HL-60 (cell line): ENCODE measurements around the gene SCAANT1.

Experiments used
- DNase-seq, 2 experiments: peaks; one replicate each; pipeline ENCODE4 v3.0.0-alpha.2; 2010 to 2020; ENCODE audit warnings: low read depth in 1 of 2, low spot score in 1 of 2
- H3K27ac ChIP-seq: fragments of 250-450 bp; sonication (Bioruptor Pico); replicated peaks from 2 replicates; pipeline ENCODE4 v1.5.1; 2020; ENCODE audit warnings: mild to moderate bottlenecking, moderate library complexity
- H3K27me3 ChIP-seq: fragments of 250-450 bp; sonication (Bioruptor Pico); 2 replicates; pipeline ENCODE4 v1.5.1; 2021; ENCODE audit warnings: mild to moderate bottlenecking, moderate library complexity; ENCODE audit not compliant: insufficient read depth, poor library complexity, severe bottlenecking
- H3K4me3 ChIP-seq: replicated peaks from 2 replicates; pipeline ENCODE4 v1.5.1; 2011; ENCODE audit warnings: mild to moderate bottlenecking, control low read depth, low read length; ENCODE audit not compliant: insufficient read depth
- CTCF ChIP-seq: IDR thresholded peaks from one replicate; pipeline ENCODE4 v1.5.1; 2011; ENCODE audit warnings: low read length, control low read depth, inconsistent platforms; ENCODE audit not compliant: insufficient read depth
- GABPA ChIP-seq: IDR thresholded peaks from 2 replicates; pipeline ENCODE4 v1.6.1; 2012; ENCODE audit warnings: low read depth
- POLR2AphosphoS5 ChIP-seq: IDR thresholded peaks from 2 replicates; pipeline ENCODE4 v1.6.1; 2012; ENCODE audit warnings: low read depth
- REST ChIP-seq: IDR thresholded peaks from 2 replicates; pipeline ENCODE4 v1.6.1; 2012; ENCODE audit warnings: low read depth; ENCODE audit not compliant: insufficient replicate concordance
- SPI1 ChIP-seq: IDR thresholded peaks from 2 replicates; pipeline ENCODE4 v1.6.1; 2012; ENCODE audit warnings: low read depth, mild to moderate bottlenecking, borderline replicate concordance

Gene SCAANT1

GRCh38 chr3:63910891-63911290, 1.3 kb downstream of the SCAANT1 start:
- no peak overlapping the region for H3K27ac ChIP-seq
- TF ChIP-seq POLR2AphosphoS5 (no peak), SPI1 (peak; percentile 45; the same call in 1 of the 2 replicates)

GRCh38 chr3:63910001-63910400, 2.2 kb downstream of the SCAANT1 start:
- no peak overlapping the region for H3K4me3 ChIP-seq
- no peaks in the 10 kb centered on the region for H3K27me3 ChIP-seq
- TF ChIP-seq POLR2AphosphoS5 (no peak), CTCF (no peak), GABPA (no peak), SPI1 (no peak), REST (no peak)
- no peak overlapping the region for H3K27ac ChIP-seq
- no peak for DNase-seq

More at GRCh38 chr3:63910891-63911290, 1.3 kb downstream of the SCAANT1 start:
- Histone ChIP-seq H3K4me3 (no peak overlapping the region), H3K27me3 (no peaks in the 10 kb centered on the region)
- DNase-seq: no peak

- TF ChIP-seq POLR2AphosphoS5 (no peak), GABPA (no peak), SPI1 (no peak), REST (no peak), CTCF (no peak)
Observed at GRCh38 chr3:63909431-63909830, 2.8 kb downstream of the SCAANT1 start.

GRCh38 chr3:63908776-63909175, 3.4 kb downstream of the SCAANT1 start:
- TF ChIP-seq REST (no peak), GABPA (no peak), CTCF (no peak), POLR2AphosphoS5 (no peak)
- no peaks in the 10 kb centered on the region for H3K27me3 ChIP-seq
- no peak overlapping the region for H3K27ac ChIP-seq
- no peak overlapping the region for H3K4me3 ChIP-seq
- no peak for DNase-seq

More at GRCh38 chr3:63909431-63909830, 2.8 kb downstream of the SCAANT1 start:
- Histone ChIP-seq H3K27ac (no peak overlapping the region), H3K27me3 (no peaks in the 10 kb centered on the region), H3K4me3 (no peak overlapping the region)
- no peak for DNase-seq
